IMR-90 (cell line): ENCODE results near the gene EBF4. TPM values are rescaled to one million over a fixed set of nuclear protein-coding genes. Genes with fewer than 3 reads are reported as not detected.

ENCODE experiments used
- ATAC-seq: fragments of 200-7000 bp; cut with Tn5 transposase; 2 replicates; pipeline ENCODE4 v1.9.1; 2020; ENCODE audit warnings: low read depth, mild to moderate bottlenecking, moderate library complexity
- BruUV-seq: library from RNA; stranded (reverse); fragments of 400-500 nt; replicated peaks from 2 replicates; lab custom pipeline; 2021; lab: Mats Ljungman, UMichigan
- CTCF ChIA-PET: fragments of 300-600 bp; formaldehyde crosslinking; extraction: SDS; loops from one replicate; lab custom pipeline; 2021; ENCODE audit warnings: antibody characterized with exemption; lab: Yijun Ruan, JAX
- POLR2A ChIA-PET: fragments of 300-600 bp; sonication (Branson Sonifier 250); formaldehyde crosslinking; loops from one replicate; lab custom pipeline; 2022; ENCODE audit warnings: antibody characterized with exemption; ENCODE audit not compliant: unreplicated experiment; lab: Charles Lee
- DNase-seq: peaks from one replicate; pipeline ENCODE4 v3.0.0; 2013
- H2AFZ ChIP-seq: replicated peaks from 2 replicates; pipeline ENCODE3; 2013; ENCODE audit warnings: low read length, mild to moderate bottlenecking; ENCODE audit not compliant: poor library complexity
- H2AK5ac ChIP-seq: 2 replicates; pipeline ENCODE4 v1.6.1; 2013; ENCODE audit warnings: low read depth, low read length, inconsistent platforms
- H2AK9ac ChIP-seq: replicated peaks from 2 replicates; pipeline ENCODE3; 2013; ENCODE audit warnings: mild to moderate bottlenecking, low read depth, low read length, moderate library complexity; ENCODE audit not compliant: poor library complexity
- H2BK120ac ChIP-seq: 2 replicates; pipeline ENCODE4 v1.6.1; 2013; ENCODE audit warnings: low read depth, low read length, inconsistent platforms
- H2BK15ac ChIP-seq: 3 replicates; pipeline ENCODE4 v1.6.1; 2013; ENCODE audit warnings: low read depth, low read length, inconsistent platforms
- H2BK20ac ChIP-seq: 2 replicates; pipeline ENCODE4 v1.6.1; 2013; ENCODE audit warnings: low read depth, mild to moderate bottlenecking, inconsistent platforms, low read length, moderate library complexity
- H2BK5ac ChIP-seq: 2 replicates; pipeline ENCODE4 v1.6.1; 2013; ENCODE audit warnings: mild to moderate bottlenecking, low read depth, low read length, inconsistent platforms; ENCODE audit not compliant: poor library complexity, severe bottlenecking
- H3K14ac ChIP-seq: replicated peaks from 2 replicates; pipeline ENCODE4 v1.6.1; 2013; ENCODE audit warnings: low read depth, low read length, inconsistent platforms
- H3K18ac ChIP-seq: 2 replicates; pipeline ENCODE4 v1.6.1; 2013; ENCODE audit warnings: low read depth, low read length, control low read depth
- H3K23ac ChIP-seq: 2 replicates; pipeline ENCODE4 v1.6.1; 2013; ENCODE audit warnings: low read depth, low read length, inconsistent platforms
- H3K27ac ChIP-seq: 2 replicates; pipeline ENCODE4 v1.5.1; 2013; ENCODE audit warnings: mild to moderate bottlenecking, control low read depth, low read length; ENCODE audit not compliant: insufficient read depth
- H3K27me3 ChIP-seq: 2 replicates; pipeline ENCODE4 v1.6.1; 2013; ENCODE audit warnings: low read length; ENCODE audit not compliant: control insufficient read depth, insufficient read depth
- H3K36me3 ChIP-seq: 2 replicates; pipeline ENCODE4 v1.6.1; 2013; ENCODE audit warnings: low read length, mixed read lengths; ENCODE audit not compliant: control insufficient read depth, insufficient read depth
- H3K4ac ChIP-seq: 2 replicates; pipeline ENCODE4 v1.6.1; 2013; ENCODE audit warnings: low read depth, low read length, inconsistent platforms
- H3K4me1 ChIP-seq: 2 replicates; pipeline ENCODE4 v1.6.1; 2013; ENCODE audit warnings: low read length, mixed read lengths; ENCODE audit not compliant: control insufficient read depth, insufficient read depth
- H3K4me2 ChIP-seq: 2 replicates; pipeline ENCODE4 v1.6.1; 2013; ENCODE audit warnings: low read depth, mild to moderate bottlenecking, control low read depth, low read length, moderate library complexity
- H3K4me3 ChIP-seq: 2 replicates; pipeline ENCODE4 v1.5.1; 2013; ENCODE audit warnings: low read depth, mild to moderate bottlenecking, control low read depth, low read length, moderate library complexity; ENCODE audit not compliant: insufficient read depth
- H3K56ac ChIP-seq: 2 replicates; pipeline ENCODE4 v1.6.1; 2013; ENCODE audit warnings: low read length, inconsistent platforms; ENCODE audit not compliant: insufficient read depth; ENCODE audit errors: extremely low read depth
- H3K79me1 ChIP-seq, 2 experiments: 2 replicates each; pipeline ENCODE4 v1.6.1; 2013; ENCODE audit warnings: low read length in 2 of 2, inconsistent platforms in 1 of 2, low read depth in 1 of 2
- H3K9ac ChIP-seq: 2 replicates; pipeline ENCODE4 v1.6.1; 2013; ENCODE audit warnings: low read depth, low read length, control low read depth
- H3K9me1 ChIP-seq: 2 replicates; pipeline ENCODE4 v1.6.1; 2013; ENCODE audit warnings: low read length, inconsistent platforms; ENCODE audit not compliant: insufficient read depth
- H3K9me3 ChIP-seq: 2 replicates; pipeline ENCODE4 v1.6.1; 2013; ENCODE audit warnings: low read length; ENCODE audit not compliant: control insufficient read depth, insufficient read depth
- H4K20me1 ChIP-seq: 2 replicates; pipeline ENCODE4 v1.6.1; 2013; ENCODE audit warnings: low read length, inconsistent platforms; ENCODE audit not compliant: insufficient read depth
- H4K5ac ChIP-seq: 2 replicates; pipeline ENCODE4 v1.6.1; 2013; ENCODE audit warnings: mild to moderate bottlenecking, low read depth, low read length, control low read depth
- H4K8ac ChIP-seq, 2 experiments: 2 replicates each; pipeline ENCODE4 v1.6.1; 2013; ENCODE audit warnings: low read depth in 2 of 2, low read length in 2 of 2, control low read depth in 1 of 2, inconsistent platforms in 1 of 2
- H4K91ac ChIP-seq: 2 replicates; pipeline ENCODE4 v1.6.1; 2013; ENCODE audit warnings: low read depth, low read length, inconsistent platforms; ENCODE audit not compliant: insufficient read depth
- BHLHE40 ChIP-seq: fragments of 150-350 bp; IDR thresholded peaks from 2 replicates; pipeline ENCODE4 v1.6.1; 2016; ENCODE audit warnings: mild to moderate bottlenecking, low read depth, low read length
- CEBPB ChIP-seq: IDR thresholded peaks from 2 replicates; pipeline ENCODE4 v1.6.1; 2012; ENCODE audit warnings: low read depth, low read length, improper control_type of control experiment
- CHD1 ChIP-seq: IDR thresholded peaks from 2 replicates; pipeline ENCODE4 v1.6.1; 2012; ENCODE audit warnings: low read depth, low read length, improper control_type of control experiment
- FOS ChIP-seq: fragments of 150-350 bp; IDR thresholded peaks from 2 replicates; pipeline ENCODE4 v1.6.1; 2016; ENCODE audit warnings: low read depth, low read length
- MAFK ChIP-seq: IDR thresholded peaks from 2 replicates; pipeline ENCODE4 v1.6.1; 2012; ENCODE audit warnings: low read depth, low read length, improper control_type of control experiment
- MAZ ChIP-seq: IDR thresholded peaks from 2 replicates; pipeline ENCODE4 v1.6.1; 2012; ENCODE audit warnings: low read depth, mild to moderate bottlenecking, low read length, improper control_type of control experiment, moderate library complexity, borderline replicate concordance
- MXI1 ChIP-seq: IDR thresholded peaks from 2 replicates; pipeline ENCODE4 v1.6.1; 2012; ENCODE audit warnings: low read depth, mild to moderate bottlenecking, low read length, moderate library complexity, borderline replicate concordance
- NFE2L2 ChIP-seq: fragments of 150-350 bp; IDR thresholded peaks from 2 replicates; pipeline ENCODE4 v1.6.1; 2016; ENCODE audit warnings: low read depth, mild to moderate bottlenecking, low read length
- POLR2A ChIP-seq: IDR thresholded peaks from 2 replicates; pipeline ENCODE4 v1.6.1; 2012; ENCODE audit warnings: mild to moderate bottlenecking, low read depth, low read length
- RAD21 ChIP-seq: IDR thresholded peaks from 2 replicates; pipeline ENCODE4 v1.6.1; 2012; ENCODE audit warnings: low read length, improper control_type of control experiment
- RCOR1 ChIP-seq: IDR thresholded peaks from 2 replicates; pipeline ENCODE4 v1.6.1; 2012; ENCODE audit warnings: mild to moderate bottlenecking, low read length, improper control_type of control experiment; ENCODE audit not compliant: insufficient replicate concordance
- RFX5 ChIP-seq: IDR thresholded peaks from 2 replicates; pipeline ENCODE4 v1.8.0; 2012; ENCODE audit warnings: low read depth, mild to moderate bottlenecking, low read length, moderate library complexity
- SMC3 ChIP-seq: fragments of 150-350 bp; IDR thresholded peaks from 2 replicates; pipeline ENCODE4 v1.6.1; 2016; ENCODE audit warnings: low read depth, mild to moderate bottlenecking, antibody characterized with exemption, low read length, moderate library complexity
- WGBS, 2 experiments: methylation state at CpG; one replicate each; pipeline versions ENCODE4 v1.1.5 to v1.1.7; 2013; ENCODE audit warnings: missing lambda C conversion rate in 2 of 2; ENCODE audit not compliant: insufficient read length in 1 of 2; ENCODE audit errors: extremely low coverage in 2 of 2; 5-methylcytosine and 5-hydroxymethylcytosine counted together
- dilution Hi-C: fragments of 300-500 bp; cut with HindIII; formaldehyde crosslinking; loops from one replicate; pipeline ENCODE4 v1.14.3; 2018; ENCODE audit warnings: low sequenced_read_pairs; ENCODE audit not compliant: unreplicated experiment
- in situ Hi-C: fragments of 300-500 bp; cut with MboI; formaldehyde crosslinking; loops from 3 replicates; pipeline ENCODE4 v1.14.3; 2019; ENCODE audit warnings: low sequenced_read_pairs, inconsistent platforms, mixed read lengths
- intact Hi-C: fragments of 100-400 bp; cut with micrococcal nuclease; formaldehyde crosslinking; loops from 2 replicates; pipeline ENCODE4 v1.10.0; 2022
- polyA plus RNA-seq, 3 experiments: library from polyadenylated mRNA; depleted of rRNA; stranded (reverse); fragments of >200 nt; gene quantifications; 2 replicates each; pipeline ENCODE4 v1.2.3, GENCODE V29; 2012; ENCODE audit warnings: low replicate concordance in 1 of 3
- total RNA-seq: library from RNA; depleted of rRNA; stranded (reverse); fragments of >200 nt; gene quantifications from 2 replicates; pipeline ENCODE4 v1.2.3, GENCODE V29; 2012
- TF ChIP-seq, protein P1 (sequence below): conservative IDR thresholded peaks from 2 replicates; pipeline ENCODE4 v1.5.1; 2012; ENCODE audit warnings: mild to moderate bottlenecking, low read depth, low read length, improper control_type of control experiment
- TF ChIP-seq, protein P2 (sequence below): fragments of 150-350 bp; IDR thresholded peaks from 2 replicates; pipeline ENCODE4 v1.6.1; 2017; ENCODE audit warnings: mild to moderate bottlenecking, antibody characterized with exemption, low read length, low read depth
- TF ChIP-seq, protein P3 (sequence below): fragments of 150-350 bp; IDR thresholded peaks from 2 replicates; pipeline ENCODE4 v1.6.1; 2016; ENCODE audit warnings: low read depth, mild to moderate bottlenecking, low read length, moderate library complexity, borderline replicate concordance

EBF4 gene
- total and polyA plus RNA-seq, 2 of the 4 experiments (the other 2 are of a cell fraction), result 0.18 to 1.1 TPM

DNA sequence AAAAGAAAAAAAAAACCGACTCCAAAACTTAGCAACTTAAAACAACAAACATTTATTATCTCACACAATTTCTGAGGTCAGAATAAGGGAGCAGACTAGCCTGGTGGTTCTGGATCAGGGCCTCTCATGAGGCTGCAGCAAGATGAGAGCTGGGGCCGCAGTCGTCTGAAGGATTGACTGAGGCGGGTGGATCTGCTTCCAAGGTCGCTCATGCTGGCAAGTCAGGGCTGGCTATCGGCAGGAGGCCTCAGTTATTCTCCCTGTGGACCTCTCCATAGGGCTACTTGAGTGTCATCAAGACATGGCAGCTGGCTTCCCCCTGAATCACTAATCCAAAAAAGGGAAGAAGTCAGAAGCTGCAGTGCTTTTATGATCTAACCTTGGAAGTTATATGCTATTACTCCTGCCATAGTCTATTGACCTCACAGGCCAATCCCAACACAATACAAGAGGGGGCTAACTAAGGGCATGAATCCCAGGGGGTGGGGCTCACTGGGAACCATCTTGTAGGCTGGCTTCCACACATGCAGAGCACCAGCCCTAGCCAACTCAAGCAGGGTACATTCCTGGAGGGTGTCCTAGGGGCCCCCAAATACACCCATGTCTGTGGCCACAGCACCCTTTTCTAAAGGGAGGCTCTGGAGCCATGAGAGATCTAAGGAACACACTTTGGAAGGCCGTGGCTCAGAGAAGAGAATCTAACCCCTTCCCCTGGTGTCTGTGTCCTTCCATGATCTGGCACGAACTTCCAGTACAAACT lies 11.3 kb downstream of the EBF4 start:
- Histone ChIP-seq H3K18ac (no peak overlapping the region), H3K27me3 (peaks cover 40% of the 10 kb centered on the region), H3K9me1 (no peaks in the 10 kb centered on the region), H3K4me3 (no peak overlapping the region), H3K4me1 (no peaks in the 10 kb centered on the region), H2BK15ac (no peak overlapping the region), H2BK20ac (no peak overlapping the region), H2BK120ac (no peak overlapping the region), H4K8ac (no peak overlapping the region), H3K9ac (no peak overlapping the region), H4K91ac (no peak overlapping the region), H3K23ac (no peak overlapping the region), H3K9me3 (no peaks in the 10 kb centered on the region), H3K27ac (no peak overlapping the region), H3K36me3 (no peaks in the 10 kb centered on the region), H2BK5ac (no peak overlapping the region), H4K5ac (no peak overlapping the region), H3K4me2 (no peak overlapping the region), H3K79me1 (no peaks in the 10 kb centered on the region), H2AK9ac (no peak overlapping the region), H4K20me1 (no peaks in the 10 kb centered on the region; the same call in 1 of the 2 replicates), H3K4ac (no peak overlapping the region), H2AFZ (no peak overlapping the region), H2AK5ac (no peak overlapping the region), H3K14ac (no peak overlapping the region), H3K56ac (no peak overlapping the region)
- intact Hi-C loops (no loop called here), dilution Hi-C loops (no loop called here), in situ Hi-C loops (no loop called here)
- ATAC-seq (no peak), DNase-seq (no peak)
- POLR2A ChIA-PET, result no interaction called here
- CTCF ChIA-PET, result no interaction called here
- BruUV-seq, result no TSS peak
- WGBS, 2 experiments, result no CpG with 5 or more reads among the region's 8 CpGs
- TF ChIP-seq POLR2A, result no peak
- TF ChIP-seq, protein P1, sequence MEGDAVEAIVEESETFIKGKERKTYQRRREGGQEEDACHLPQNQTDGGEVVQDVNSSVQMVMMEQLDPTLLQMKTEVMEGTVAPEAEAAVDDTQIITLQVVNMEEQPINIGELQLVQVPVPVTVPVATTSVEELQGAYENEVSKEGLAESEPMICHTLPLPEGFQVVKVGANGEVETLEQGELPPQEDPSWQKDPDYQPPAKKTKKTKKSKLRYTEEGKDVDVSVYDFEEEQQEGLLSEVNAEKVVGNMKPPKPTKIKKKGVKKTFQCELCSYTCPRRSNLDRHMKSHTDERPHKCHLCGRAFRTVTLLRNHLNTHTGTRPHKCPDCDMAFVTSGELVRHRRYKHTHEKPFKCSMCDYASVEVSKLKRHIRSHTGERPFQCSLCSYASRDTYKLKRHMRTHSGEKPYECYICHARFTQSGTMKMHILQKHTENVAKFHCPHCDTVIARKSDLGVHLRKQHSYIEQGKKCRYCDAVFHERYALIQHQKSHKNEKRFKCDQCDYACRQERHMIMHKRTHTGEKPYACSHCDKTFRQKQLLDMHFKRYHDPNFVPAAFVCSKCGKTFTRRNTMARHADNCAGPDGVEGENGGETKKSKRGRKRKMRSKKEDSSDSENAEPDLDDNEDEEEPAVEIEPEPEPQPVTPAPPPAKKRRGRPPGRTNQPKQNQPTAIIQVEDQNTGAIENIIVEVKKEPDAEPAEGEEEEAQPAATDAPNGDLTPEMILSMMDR, result no peak
- TF ChIP-seq BHLHE40, result no peak
- TF ChIP-seq RAD21, result no peak
- no peak for TF ChIP-seq MXI1
- no peak for TF ChIP-seq MAFK
- TF ChIP-seq, protein P2, sequence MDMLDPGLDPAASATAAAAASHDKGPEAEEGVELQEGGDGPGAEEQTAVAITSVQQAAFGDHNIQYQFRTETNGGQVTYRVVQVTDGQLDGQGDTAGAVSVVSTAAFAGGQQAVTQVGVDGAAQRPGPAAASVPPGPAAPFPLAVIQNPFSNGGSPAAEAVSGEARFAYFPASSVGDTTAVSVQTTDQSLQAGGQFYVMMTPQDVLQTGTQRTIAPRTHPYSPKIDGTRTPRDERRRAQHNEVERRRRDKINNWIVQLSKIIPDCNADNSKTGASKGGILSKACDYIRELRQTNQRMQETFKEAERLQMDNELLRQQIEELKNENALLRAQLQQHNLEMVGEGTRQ, result no peak
- no peak for TF ChIP-seq CEBPB
- TF ChIP-seq RFX5, result no peak
- TF ChIP-seq NFE2L2, result no peak
- TF ChIP-seq FOS, result no peak
- TF ChIP-seq MAZ, result no peak
- TF ChIP-seq SMC3, result no peak
- no peak for TF ChIP-seq RCOR1
- TF ChIP-seq, protein P3, sequence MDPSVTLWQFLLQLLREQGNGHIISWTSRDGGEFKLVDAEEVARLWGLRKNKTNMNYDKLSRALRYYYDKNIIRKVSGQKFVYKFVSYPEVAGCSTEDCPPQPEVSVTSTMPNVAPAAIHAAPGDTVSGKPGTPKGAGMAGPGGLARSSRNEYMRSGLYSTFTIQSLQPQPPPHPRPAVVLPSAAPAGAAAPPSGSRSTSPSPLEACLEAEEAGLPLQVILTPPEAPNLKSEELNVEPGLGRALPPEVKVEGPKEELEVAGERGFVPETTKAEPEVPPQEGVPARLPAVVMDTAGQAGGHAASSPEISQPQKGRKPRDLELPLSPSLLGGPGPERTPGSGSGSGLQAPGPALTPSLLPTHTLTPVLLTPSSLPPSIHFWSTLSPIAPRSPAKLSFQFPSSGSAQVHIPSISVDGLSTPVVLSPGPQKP, result no peak
- TF ChIP-seq CHD1, result no peak
